MM.1S (cell line): ENCODE results near the gene MIA2.

Experiments
- DNase-seq: peaks from one replicate; pipeline ENCODE4 v3.0.0-alpha.2; 2015
- H2AFZ ChIP-seq: fragments of 300-600 bp; sonication (generic); 2 replicates; pipeline ENCODE4 v1.6.0; 2016; ENCODE audit warnings: antibody characterized with exemption, low read length
- H3F3A ChIP-seq: fragments of 300-600 bp; sonication (generic); 2 replicates; pipeline ENCODE4 v1.6.1; 2016; ENCODE audit warnings: mild to moderate bottlenecking, antibody characterized with exemption, low read length, moderate library complexity, mixed read lengths; ENCODE audit not compliant: insufficient read depth
- H3K27ac ChIP-seq: fragments of 300-600 bp; sonication (generic); 2 replicates; pipeline ENCODE4 v1.5.1; 2016; ENCODE audit warnings: mild to moderate bottlenecking, low read length
- H3K27me3 ChIP-seq: fragments of 300-600 bp; sonication (generic); replicated peaks from 2 replicates; pipeline ENCODE4 v1.6.0; 2016; ENCODE audit warnings: low read length; ENCODE audit not compliant: insufficient read depth
- H3K36me3 ChIP-seq: fragments of 300-600 bp; sonication (generic); replicated peaks from 2 replicates; pipeline ENCODE4 v1.6.1; 2016; ENCODE audit warnings: mild to moderate bottlenecking, low read length, mixed read lengths; ENCODE audit not compliant: insufficient read depth
- H3K4me1 ChIP-seq: fragments of 300-600 bp; sonication (generic); 2 replicates; pipeline ENCODE4 v1.6.1; 2016; ENCODE audit warnings: low read length, mixed read lengths
- H3K4me2 ChIP-seq: fragments of 300-600 bp; sonication (generic); 2 replicates; pipeline ENCODE4 v1.6.0; 2016; ENCODE audit warnings: low read depth, low read length
- H3K4me3 ChIP-seq: fragments of 300-600 bp; sonication (generic); 2 replicates; pipeline ENCODE4 v1.5.1; 2016; ENCODE audit warnings: low read length, mixed read lengths
- H3K79me2 ChIP-seq: fragments of 300-600 bp; sonication (generic); 2 replicates; pipeline ENCODE4 v1.6.1; 2016; ENCODE audit warnings: mixed run types, low read length, mixed read lengths
- H3K9ac ChIP-seq: fragments of 300-600 bp; sonication (generic); 2 replicates; pipeline ENCODE4 v1.6.1; 2016; ENCODE audit warnings: low read length, mixed read lengths
- H3K9me2 ChIP-seq: fragments of 300-600 bp; sonication (generic); replicated peaks from 2 replicates; pipeline ENCODE4 v1.6.1; 2016; ENCODE audit warnings: mild to moderate bottlenecking, low read length, mixed read lengths; ENCODE audit not compliant: insufficient read depth
- H3K9me3 ChIP-seq: fragments of 300-600 bp; sonication (generic); replicated peaks from 2 replicates; pipeline ENCODE4 v1.6.1; 2016; ENCODE audit warnings: mild to moderate bottlenecking, low read length, mixed read lengths; ENCODE audit not compliant: insufficient read depth
- H4K20me1 ChIP-seq: fragments of 300-600 bp; sonication (generic); 2 replicates; pipeline ENCODE4 v1.6.1; 2016; ENCODE audit warnings: mild to moderate bottlenecking, low read length, moderate library complexity, mixed read lengths; ENCODE audit not compliant: insufficient read depth
- EZH2 ChIP-seq: fragments of 300-600 bp; sonication (generic); optimal IDR thresholded peaks from 2 replicates; pipeline ENCODE3; 2017; ENCODE audit warnings: low read depth, mild to moderate bottlenecking, antibody characterized with exemption, low read length, mixed read lengths
- EZH2phosphoT487 ChIP-seq: fragments of 300-600 bp; sonication (generic); IDR thresholded peaks from 2 replicates; pipeline ENCODE4 v1.6.1; 2018; ENCODE audit warnings: antibody characterized with exemption, low read length
- TF ChIP-seq, protein P1 (sequence below): fragments of 300-600 bp; sonication (generic); IDR thresholded peaks from 2 replicates; pipeline ENCODE4 v1.5.1; 2016; ENCODE audit warnings: antibody characterized with exemption, low read length, mixed read lengths

The MIA2 gene

DNA sequence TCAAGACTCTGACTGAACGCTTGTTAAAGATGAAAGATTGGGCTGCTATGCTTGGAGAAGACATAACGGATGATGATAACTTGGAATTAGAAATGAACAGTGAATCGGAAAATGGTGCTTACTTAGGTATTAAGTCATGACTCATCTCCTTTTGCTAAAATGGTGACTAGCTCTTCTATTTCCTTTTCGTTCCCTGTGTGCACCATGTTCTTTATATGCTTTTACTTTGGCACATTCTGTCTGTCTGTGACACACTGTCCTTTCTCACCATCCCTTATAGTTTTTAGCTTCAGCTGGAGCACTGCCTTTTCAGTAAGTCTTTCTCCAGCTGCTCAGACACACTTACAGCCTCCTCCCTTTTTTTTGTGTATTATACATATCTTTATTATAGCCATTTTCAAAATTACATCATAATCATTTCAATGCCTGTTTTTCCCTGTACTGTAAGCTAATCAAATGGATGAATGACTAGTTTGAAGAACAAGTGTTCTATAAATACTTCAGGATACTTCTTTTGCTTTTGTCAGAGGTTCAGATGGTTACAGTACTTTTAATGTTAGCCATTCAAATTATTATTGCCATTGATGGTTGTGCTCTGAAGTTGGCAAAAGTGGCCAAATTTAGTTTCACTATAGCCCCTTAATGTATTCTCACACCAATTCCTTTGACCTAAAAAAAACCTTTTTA, 68.6 kb downstream of the MIA2 start:
- TF ChIP-seq, protein P1, sequence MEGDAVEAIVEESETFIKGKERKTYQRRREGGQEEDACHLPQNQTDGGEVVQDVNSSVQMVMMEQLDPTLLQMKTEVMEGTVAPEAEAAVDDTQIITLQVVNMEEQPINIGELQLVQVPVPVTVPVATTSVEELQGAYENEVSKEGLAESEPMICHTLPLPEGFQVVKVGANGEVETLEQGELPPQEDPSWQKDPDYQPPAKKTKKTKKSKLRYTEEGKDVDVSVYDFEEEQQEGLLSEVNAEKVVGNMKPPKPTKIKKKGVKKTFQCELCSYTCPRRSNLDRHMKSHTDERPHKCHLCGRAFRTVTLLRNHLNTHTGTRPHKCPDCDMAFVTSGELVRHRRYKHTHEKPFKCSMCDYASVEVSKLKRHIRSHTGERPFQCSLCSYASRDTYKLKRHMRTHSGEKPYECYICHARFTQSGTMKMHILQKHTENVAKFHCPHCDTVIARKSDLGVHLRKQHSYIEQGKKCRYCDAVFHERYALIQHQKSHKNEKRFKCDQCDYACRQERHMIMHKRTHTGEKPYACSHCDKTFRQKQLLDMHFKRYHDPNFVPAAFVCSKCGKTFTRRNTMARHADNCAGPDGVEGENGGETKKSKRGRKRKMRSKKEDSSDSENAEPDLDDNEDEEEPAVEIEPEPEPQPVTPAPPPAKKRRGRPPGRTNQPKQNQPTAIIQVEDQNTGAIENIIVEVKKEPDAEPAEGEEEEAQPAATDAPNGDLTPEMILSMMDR = no peak
- no peak for TF ChIP-seq EZH2
- no peak for TF ChIP-seq EZH2phosphoT487
- DNase-seq = no peak
- H3K27me3 ChIP-seq = no peaks in the 10 kb centered on the region
- no peaks in the 10 kb centered on the region for H3K4me1 ChIP-seq
- no peak overlapping the region for H2AFZ ChIP-seq
- H3K9me3 ChIP-seq = no peaks in the 10 kb centered on the region
- H3K4me2 ChIP-seq = no peak overlapping the region
- no peak overlapping the region for H3K27ac ChIP-seq
- no peaks in the 10 kb centered on the region for H3K79me2 ChIP-seq
- no peaks in the 10 kb centered on the region for H3K36me3 ChIP-seq
- no peaks in the 10 kb centered on the region for H3K9me2 ChIP-seq
- H3K4me3 ChIP-seq = no peak overlapping the region
- H3F3A ChIP-seq = no peaks in the 10 kb centered on the region
- H4K20me1 ChIP-seq = no peaks in the 10 kb centered on the region
- no peak overlapping the region for H3K9ac ChIP-seq

GRCh38 chr14:39303115-39303514, 69.4 kb downstream of the MIA2 start:
- Histone ChIP-seq H3K9ac (no peak overlapping the region), H3F3A (no peaks in the 10 kb centered on the region), H3K4me1 (no peaks in the 10 kb centered on the region), H3K36me3 (no peaks in the 10 kb centered on the region), H3K9me3 (no peaks in the 10 kb centered on the region), H3K27ac (no peak overlapping the region), H2AFZ (no peak overlapping the region), H3K79me2 (no peaks in the 10 kb centered on the region), H3K27me3 (no peaks in the 10 kb centered on the region), H3K9me2 (no peaks in the 10 kb centered on the region), H3K4me2 (no peak overlapping the region), H3K4me3 (no peak overlapping the region), H4K20me1 (no peaks in the 10 kb centered on the region)
- DNase-seq = no peak
- no peak for TF ChIP-seq EZH2phosphoT487
- TF ChIP-seq, protein P1 = no peak
- TF ChIP-seq EZH2 = no peak

GRCh38 chr14:39307815-39308214, 74.1 kb downstream of the MIA2 start:
- Histone ChIP-seq H4K20me1 (no peaks in the 10 kb centered on the region), H3F3A (no peaks in the 10 kb centered on the region), H3K9ac (no peak overlapping the region), H3K4me3 (no peak overlapping the region), H3K9me3 (no peaks in the 10 kb centered on the region), H3K4me2 (no peak overlapping the region), H3K27ac (no peak overlapping the region), H3K79me2 (no peaks in the 10 kb centered on the region), H3K27me3 (no peaks in the 10 kb centered on the region), H3K9me2 (no peaks in the 10 kb centered on the region), H3K4me1 (no peaks in the 10 kb centered on the region), H2AFZ (no peak overlapping the region), H3K36me3 (no peaks in the 10 kb centered on the region)
- DNase-seq = no peak
- TF ChIP-seq, protein P1 = no peak
- TF ChIP-seq EZH2 (no peak), EZH2phosphoT487 (no peak)
